Neural progenitor cell (in vitro differentiated cells): ENCODE data around the gene TRABD2B. TPM values are rescaled to one million over a fixed set of nuclear protein-coding genes. Genes with fewer than 3 reads are reported as not detected.

Source experiments
- DNase-seq: peaks from one replicate; pipeline ENCODE4 v3.0.0-alpha.2; 2016; ENCODE audit warnings: low spot score
- H2AFZ ChIP-seq: fragments of 200-600 bp; sonication (generic); replicated peaks from 2 replicates; pipeline ENCODE4 v1.6.1; 2016; ENCODE audit warnings: antibody characterized with exemption
- H3F3A ChIP-seq: fragments of 200-600 bp; sonication (generic); 2 replicates; pipeline ENCODE4 v1.6.1; 2016; ENCODE audit warnings: antibody characterized with exemption, low read depth
- H3K27ac ChIP-seq: fragments of 200-600 bp; sonication (generic); 2 replicates; pipeline ENCODE4 v1.5.1; 2016; ENCODE audit warnings: mild to moderate bottlenecking
- H3K27me3 ChIP-seq: fragments of 200-600 bp; sonication (generic); 2 replicates; pipeline ENCODE4 v1.6.1; 2016; ENCODE audit warnings: mild to moderate bottlenecking, moderate library complexity
- H3K36me3 ChIP-seq: fragments of 200-600 bp; sonication (generic); 2 replicates; pipeline ENCODE4 v1.5.1; 2016
- H3K4me1 ChIP-seq: fragments of 200-600 bp; sonication (generic); 2 replicates; pipeline ENCODE4 v1.6.1; 2016; ENCODE audit warnings: mixed run types
- H3K4me2 ChIP-seq: fragments of 200-600 bp; sonication (generic); 2 replicates; pipeline ENCODE4 v1.6.1; 2016
- H3K4me3 ChIP-seq: fragments of 200-600 bp; sonication (generic); 2 replicates; pipeline ENCODE4 v1.5.1; 2016
- H3K79me2 ChIP-seq: fragments of 200-600 bp; sonication (generic); 2 replicates; pipeline ENCODE4 v1.6.1; 2016; ENCODE audit warnings: low read depth
- H3K9ac ChIP-seq: fragments of 200-600 bp; sonication (generic); 2 replicates; pipeline ENCODE4 v1.6.1; 2016
- H3K9me3 ChIP-seq: fragments of 200-600 bp; sonication (generic); 2 replicates; pipeline ENCODE4 v1.5.1; 2016; ENCODE audit warnings: low read depth
- H4K20me1 ChIP-seq: fragments of 200-600 bp; sonication (generic); 2 replicates; pipeline ENCODE4 v1.6.1; 2016; ENCODE audit warnings: low read depth
- H3K27ac Mint-ChIP-seq: 3 replicates; pipeline ENCODE4 v1.8.0; 2021; ENCODE audit warnings: mixed read lengths
- H3K27me3 Mint-ChIP-seq: 2 replicates; pipeline ENCODE4 v1.8.0; 2022; ENCODE audit warnings: low read depth, mild to moderate bottlenecking, inconsistent platforms, moderate library complexity, mixed read lengths; ENCODE audit not compliant: insufficient read depth
- H3K36me3 Mint-ChIP-seq: 3 replicates; pipeline ENCODE4 v1.8.0; 2021; ENCODE audit warnings: mixed read lengths
- H3K4me1 Mint-ChIP-seq: 3 replicates; pipeline ENCODE4 v1.8.0; 2021; ENCODE audit warnings: mixed read lengths
- H3K4me3 Mint-ChIP-seq: 3 replicates; pipeline ENCODE4 v1.8.0; 2021; ENCODE audit warnings: mild to moderate bottlenecking, moderate library complexity, mixed read lengths
- H3K9me3 Mint-ChIP-seq: 3 replicates; pipeline ENCODE4 v1.8.0; 2020; ENCODE audit warnings: mixed read lengths
- EZH2 ChIP-seq: fragments of 200-600 bp; sonication (generic); IDR thresholded peaks from 2 replicates; pipeline ENCODE4 v1.6.1; 2017; ENCODE audit warnings: antibody characterized with exemption, mild to moderate bottlenecking, moderate library complexity
- EZH2phosphoT487 ChIP-seq: fragments of 200-600 bp; sonication (generic); IDR thresholded peaks from 2 replicates; pipeline ENCODE4 v1.6.1; 2017; ENCODE audit warnings: antibody characterized with exemption
- total RNA-seq: library from RNA; depleted of rRNA; stranded (reverse); fragments of >200 nt; gene quantifications from 2 replicates; pipeline ENCODE4 v1.2.3, GENCODE V29; 2015; ENCODE audit warnings: low replicate concordance
- TF ChIP-seq, protein P1 (sequence below): fragments of 200-600 bp; sonication (generic); IDR thresholded peaks from 2 replicates; pipeline ENCODE4 v1.5.1; 2017; ENCODE audit warnings: antibody characterized with exemption, mild to moderate bottlenecking

TRABD2B gene
- total RNA-seq, 1 donor from 2014 or later: 0.09 TPM

DNA sequence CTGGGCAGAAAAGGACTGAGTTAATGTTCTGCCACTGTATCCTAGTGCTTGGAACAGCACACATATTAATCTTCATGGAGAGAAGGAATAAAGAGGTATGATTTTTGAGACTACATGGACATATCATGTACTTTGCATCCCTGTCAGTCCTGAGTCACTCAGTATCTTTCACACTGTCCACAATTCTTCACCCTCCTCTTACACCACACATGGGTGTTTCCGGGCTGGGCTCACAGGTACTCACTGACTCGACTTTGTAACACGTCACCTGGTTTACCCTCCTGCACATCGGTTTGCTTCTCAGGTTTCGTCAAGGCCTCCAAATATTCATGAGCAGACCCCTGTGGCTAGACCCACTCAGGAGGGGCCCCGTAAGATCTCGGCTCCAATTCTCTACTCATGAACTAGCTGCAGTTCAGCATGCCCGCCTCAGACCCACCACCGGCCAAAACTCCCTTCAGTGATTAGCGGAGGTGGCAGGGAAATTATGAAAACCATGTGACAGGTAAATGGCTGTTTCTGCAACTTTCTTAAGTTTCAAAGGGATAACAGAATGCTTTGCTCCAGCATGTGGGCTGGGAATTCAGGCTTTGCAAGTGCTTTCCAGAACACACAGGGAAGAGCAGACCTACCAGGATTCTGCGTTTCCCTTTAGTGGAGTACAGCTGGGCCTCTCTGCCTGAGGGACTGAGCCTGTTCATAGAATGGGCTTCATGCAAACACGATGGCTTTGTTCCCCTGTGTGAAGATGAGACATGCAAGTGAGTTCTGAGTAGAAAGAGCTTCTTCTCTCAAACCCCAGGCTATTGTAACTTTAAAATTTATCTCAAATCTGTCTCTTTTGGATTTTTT, 31.3 kb upstream of the TRABD2B start:
- no peaks in the 10 kb centered on the region for H3K9me3 ChIP-seq
- Mint-ChIP-seq H3K9me3 (no peaks in the 10 kb centered on the region), H3K4me1 (peaks cover 20% of the 10 kb centered on the region), H3K4me3 (no peak overlapping the region), H3K27ac (no peak overlapping the region), H3K36me3 (no peaks in the 10 kb centered on the region), H3K27me3 (peaks cover 11% of the 10 kb centered on the region)
- H3K27ac ChIP-seq: no peak overlapping the region
- H3K4me3 ChIP-seq: no peak overlapping the region
- DNase-seq: no peak
- H3K79me2 ChIP-seq: no peaks in the 10 kb centered on the region
- H3K4me2 ChIP-seq: no peak overlapping the region
- no peaks in the 10 kb centered on the region for H4K20me1 ChIP-seq
- no peak overlapping the region for H3K9ac ChIP-seq
- H3K27me3 ChIP-seq: no peaks in the 10 kb centered on the region
- peaks cover 14% of the 10 kb centered on the region for H3F3A ChIP-seq
- TF ChIP-seq EZH2: no peak
- TF ChIP-seq, protein P1, sequence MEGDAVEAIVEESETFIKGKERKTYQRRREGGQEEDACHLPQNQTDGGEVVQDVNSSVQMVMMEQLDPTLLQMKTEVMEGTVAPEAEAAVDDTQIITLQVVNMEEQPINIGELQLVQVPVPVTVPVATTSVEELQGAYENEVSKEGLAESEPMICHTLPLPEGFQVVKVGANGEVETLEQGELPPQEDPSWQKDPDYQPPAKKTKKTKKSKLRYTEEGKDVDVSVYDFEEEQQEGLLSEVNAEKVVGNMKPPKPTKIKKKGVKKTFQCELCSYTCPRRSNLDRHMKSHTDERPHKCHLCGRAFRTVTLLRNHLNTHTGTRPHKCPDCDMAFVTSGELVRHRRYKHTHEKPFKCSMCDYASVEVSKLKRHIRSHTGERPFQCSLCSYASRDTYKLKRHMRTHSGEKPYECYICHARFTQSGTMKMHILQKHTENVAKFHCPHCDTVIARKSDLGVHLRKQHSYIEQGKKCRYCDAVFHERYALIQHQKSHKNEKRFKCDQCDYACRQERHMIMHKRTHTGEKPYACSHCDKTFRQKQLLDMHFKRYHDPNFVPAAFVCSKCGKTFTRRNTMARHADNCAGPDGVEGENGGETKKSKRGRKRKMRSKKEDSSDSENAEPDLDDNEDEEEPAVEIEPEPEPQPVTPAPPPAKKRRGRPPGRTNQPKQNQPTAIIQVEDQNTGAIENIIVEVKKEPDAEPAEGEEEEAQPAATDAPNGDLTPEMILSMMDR: no peak
- peaks cover 4% of the 10 kb centered on the region for H3K4me1 ChIP-seq
- no peak overlapping the region for H2AFZ ChIP-seq
- no peaks in the 10 kb centered on the region for H3K36me3 ChIP-seq

DNA sequence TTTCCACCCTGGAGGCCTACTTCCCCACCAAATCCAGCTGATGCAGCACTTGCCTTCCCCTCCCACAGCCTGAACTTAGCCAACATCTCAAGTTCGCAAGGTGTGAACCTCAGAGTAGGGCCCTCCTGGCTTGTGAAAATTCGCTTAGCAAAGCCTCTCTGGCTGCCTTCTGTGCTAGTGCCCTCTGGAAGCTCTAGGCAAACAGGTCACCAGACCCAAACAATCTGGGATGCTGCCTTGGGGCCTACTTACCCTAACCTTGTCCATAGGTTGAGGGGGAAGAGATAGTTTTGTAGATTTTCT, 30.3 kb upstream of the TRABD2B start:
- no peaks in the 10 kb centered on the region for H3K79me2 ChIP-seq
- no peaks in the 10 kb centered on the region for H3K36me3 ChIP-seq
- H3K4me1 Mint-ChIP-seq: peaks cover 21% of the 10 kb centered on the region
- H3K4me2 ChIP-seq: no peak overlapping the region
- no peaks in the 10 kb centered on the region for H4K20me1 ChIP-seq
- H3K36me3 Mint-ChIP-seq: no peaks in the 10 kb centered on the region
- H3K27me3 ChIP-seq: no peaks in the 10 kb centered on the region
- H3F3A ChIP-seq: peaks cover 14% of the 10 kb centered on the region
- H3K4me1 ChIP-seq: peaks cover 4% of the 10 kb centered on the region
- peaks cover 15% of the 10 kb centered on the region for H3K27me3 Mint-ChIP-seq
- no peaks in the 10 kb centered on the region for H3K9me3 Mint-ChIP-seq
- TF ChIP-seq EZH2 (no peak), EZH2phosphoT487 (no peak)
- TF ChIP-seq, protein P1: no peak
- no peak overlapping the region for H3K4me3 Mint-ChIP-seq
- no peak overlapping the region for H3K27ac ChIP-seq
- no peak for DNase-seq
- H2AFZ ChIP-seq: no peak overlapping the region
- no peak overlapping the region for H3K27ac Mint-ChIP-seq
- no peak overlapping the region for H3K4me3 ChIP-seq
- H3K9ac ChIP-seq: no peak overlapping the region
- H3K9me3 ChIP-seq: no peaks in the 10 kb centered on the region

DNA sequence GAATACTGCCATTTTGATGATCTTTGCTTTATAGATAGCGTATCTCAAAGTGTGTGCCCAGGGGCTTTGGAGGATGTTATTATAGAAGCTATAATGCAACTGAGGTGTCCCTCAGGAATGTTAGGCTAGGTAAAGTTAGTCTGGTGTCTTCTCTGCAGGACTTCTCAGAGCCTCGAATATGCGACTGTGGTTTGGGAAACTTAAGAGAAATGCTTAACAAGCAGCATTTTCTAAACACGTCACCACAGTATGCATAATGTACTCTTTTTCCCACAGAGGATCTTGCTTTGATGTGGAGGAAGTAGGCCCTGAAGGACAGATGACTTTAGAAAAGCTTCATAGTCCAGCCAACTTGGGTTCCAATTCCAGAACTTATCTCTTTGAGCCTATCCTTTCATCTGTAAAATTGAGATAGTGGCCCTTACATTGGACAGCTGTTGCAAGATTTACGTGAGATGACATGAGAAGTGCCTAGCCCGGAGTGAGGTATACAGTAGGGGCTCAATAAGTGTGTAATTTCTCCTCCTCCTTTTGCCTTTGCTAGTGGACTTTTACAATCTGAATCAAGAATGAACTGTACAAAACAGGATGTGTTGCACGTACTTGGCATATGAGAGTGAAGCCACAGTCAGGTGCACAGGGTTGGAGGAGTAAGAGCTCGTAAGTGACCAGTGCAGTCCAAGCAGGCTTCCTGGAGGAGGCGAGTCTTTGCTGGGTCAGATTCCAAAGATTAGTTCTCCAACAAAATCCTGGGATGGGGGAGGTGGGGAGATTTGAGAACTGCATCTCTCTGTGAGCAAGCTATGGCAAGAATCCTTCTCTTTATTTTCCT, 29.7 kb upstream of the TRABD2B start:
- H3K27ac Mint-ChIP-seq: no peak overlapping the region
- Histone ChIP-seq H3K27ac (no peak overlapping the region), H3K9me3 (no peaks in the 10 kb centered on the region), H3F3A (peaks cover 14% of the 10 kb centered on the region), H3K36me3 (no peaks in the 10 kb centered on the region), H2AFZ (no peak overlapping the region), H3K9ac (no peak overlapping the region), H3K4me1 (peaks cover 4% of the 10 kb centered on the region), H3K27me3 (no peaks in the 10 kb centered on the region), H3K79me2 (no peaks in the 10 kb centered on the region), H3K4me2 (no peak overlapping the region), H3K4me3 (no peak overlapping the region), H4K20me1 (no peaks in the 10 kb centered on the region)
- H3K4me1 Mint-ChIP-seq: peaks cover 21% of the 10 kb centered on the region
- DNase-seq: no peak
- no peak overlapping the region for H3K4me3 Mint-ChIP-seq
- no peaks in the 10 kb centered on the region for H3K36me3 Mint-ChIP-seq
- H3K9me3 Mint-ChIP-seq: no peaks in the 10 kb centered on the region
- no peak for TF ChIP-seq EZH2phosphoT487
- TF ChIP-seq, protein P1: no peak
- TF ChIP-seq EZH2: no peak
- H3K27me3 Mint-ChIP-seq: peaks cover 15% of the 10 kb centered on the region
